IPS DF 6.9 (cell line): ENCODE results near the gene CHRND.
"Not testable (repeated sequence)": the region's sequence is repeated elsewhere in the genome, so short reads cannot be mapped to it uniquely, and the experiment has no call there.

Source experiments
- DNase-seq: peaks from one replicate; pipeline ENCODE4 v3.0.0-alpha.2; 2013; ENCODE audit warnings: low read depth, low spot score
- H3K27ac ChIP-seq: one replicate; pipeline ENCODE4 v1.5.1; 2013; ENCODE audit warnings: low read length, control low read depth
- H3K27me3 ChIP-seq: 2 replicates; pipeline ENCODE4 v1.6.1; 2013; ENCODE audit warnings: mild to moderate bottlenecking, low read length; ENCODE audit not compliant: control insufficient read depth, insufficient read depth
- H3K36me3 ChIP-seq: 2 replicates; pipeline ENCODE4 v1.6.1; 2013; ENCODE audit warnings: low read length; ENCODE audit not compliant: control insufficient read depth, insufficient read depth
- H3K4me1 ChIP-seq: 2 replicates; pipeline ENCODE4 v1.6.1; 2013; ENCODE audit warnings: low read length; ENCODE audit not compliant: control insufficient read depth, insufficient read depth
- H3K4me3 ChIP-seq: 2 replicates; pipeline ENCODE4 v1.5.1; 2013; ENCODE audit warnings: mild to moderate bottlenecking, low read length
- H3K9me3 ChIP-seq: 2 replicates; pipeline ENCODE4 v1.6.1; 2013; ENCODE audit warnings: low read length, inconsistent platforms; ENCODE audit not compliant: control insufficient read depth, insufficient read depth
- WGBS: extraction: QIAGEN DNeasy Blood & Tissue Kit; methylation state at CpG from one replicate; pipeline ENCODE4 v1.1.7; 2013; ENCODE audit warnings: mixed read lengths, missing lambda C conversion rate; ENCODE audit not compliant: insufficient read length, insufficient coverage; 5-methylcytosine and 5-hydroxymethylcytosine counted together

CHRND gene

GRCh38 chr2:232563580-232563979 lies 37.6 kb downstream of the CHRND start:
- no peak overlapping the region for H3K27ac ChIP-seq
- no peaks in the 10 kb centered on the region for H3K4me1 ChIP-seq
- WGBS = no CpG with 5 or more reads among the region's 3 CpGs
- H3K9me3 ChIP-seq = no peaks in the 10 kb centered on the region
- H3K27me3 ChIP-seq = no peaks in the 10 kb centered on the region
- peaks cover 13% of the 10 kb centered on the region; the same call in 1 of the 2 replicates for H3K36me3 ChIP-seq
- no peak for DNase-seq
- H3K4me3 ChIP-seq = no peak overlapping the region

- no peak overlapping the region for H3K27ac ChIP-seq
- no peaks in the 10 kb centered on the region for H3K27me3 ChIP-seq
- no peak for DNase-seq
- no peaks in the 10 kb centered on the region for H3K9me3 ChIP-seq
- peaks cover 22% of the 10 kb centered on the region; the same call in 1 of the 2 replicates for H3K36me3 ChIP-seq
- no peaks in the 10 kb centered on the region for H3K4me1 ChIP-seq
- no peak overlapping the region for H3K4me3 ChIP-seq
Measured at GRCh38 chr2:232567721-232568120, 41.8 kb downstream of the CHRND start.

- peaks cover 22% of the 10 kb centered on the region; the same call in 1 of the 2 replicates for H3K36me3 ChIP-seq
- H3K27ac ChIP-seq = no peak overlapping the region
- WGBS = no CpG with 5 or more reads among the region's 5 CpGs
- H3K4me1 ChIP-seq = no peaks in the 10 kb centered on the region
- no peaks in the 10 kb centered on the region for H3K9me3 ChIP-seq
- DNase-seq = no peak
- H3K27me3 ChIP-seq = no peaks in the 10 kb centered on the region
- H3K4me3 ChIP-seq = no peak overlapping the region
Measured at GRCh38 chr2:232568161-232568560, 42.2 kb downstream of the CHRND start.

- H3K9me3 ChIP-seq = no peaks in the 10 kb centered on the region
- no peak overlapping the region; the same call in 1 of the 2 replicates for H3K4me3 ChIP-seq
- no peaks in the 10 kb centered on the region for H3K27me3 ChIP-seq
- no peak for DNase-seq
- H3K36me3 ChIP-seq = peaks cover 25% of the 10 kb centered on the region; the same call in 1 of the 2 replicates
- no peak overlapping the region for H3K27ac ChIP-seq
- H3K4me1 ChIP-seq = no peaks in the 10 kb centered on the region
- WGBS = no CpG with 5 or more reads among the region's 9 CpGs
Measured at GRCh38 chr2:232569541-232569940, 43.6 kb downstream of the CHRND start.

- not testable (repeated sequence) for H3K4me3 ChIP-seq, DNase-seq, H3K4me1 ChIP-seq, H3K9me3 ChIP-seq, H3K27me3 ChIP-seq, H3K27ac ChIP-seq
- H3K36me3 ChIP-seq = peaks cover 21% of the 10 kb centered on the region; the same call in 1 of the 2 replicates
- no CpG with 5 or more reads among the region's 6 CpGs for WGBS
Measured at GRCh38 chr2:232570481-232570880, 44.5 kb downstream of the CHRND start.

GRCh38 chr2:232571026-232571474 lies 45.1 kb downstream of the CHRND start:
- no peak for DNase-seq
- H3K4me1 ChIP-seq = no peaks in the 10 kb centered on the region
- no CpG with 5 or more reads among the region's 7 CpGs for WGBS
- no peak overlapping the region for H3K4me3 ChIP-seq
- no peaks in the 10 kb centered on the region for H3K27me3 ChIP-seq
- H3K9me3 ChIP-seq = no peaks in the 10 kb centered on the region
- H3K36me3 ChIP-seq = peaks cover 21% of the 10 kb centered on the region; the same call in 1 of the 2 replicates
- no peak overlapping the region for H3K27ac ChIP-seq

- H3K36me3 ChIP-seq = peaks cover 15% of the 10 kb centered on the region; the same call in 1 of the 2 replicates
- no peak overlapping the region for H3K4me3 ChIP-seq
- no peaks in the 10 kb centered on the region for H3K27me3 ChIP-seq
- H3K9me3 ChIP-seq = no peaks in the 10 kb centered on the region
- H3K27ac ChIP-seq = no peak overlapping the region
- no peak for DNase-seq
- H3K4me1 ChIP-seq = no peaks in the 10 kb centered on the region
Measured at GRCh38 chr2:232573042-232573441, 47.1 kb downstream of the CHRND start.

- no peaks in the 10 kb centered on the region for H3K4me1 ChIP-seq
- H3K4me3 ChIP-seq = no peak overlapping the region
- no peak overlapping the region for H3K27ac ChIP-seq
- no CpG with 5 or more reads among the region's 8 CpGs for WGBS
- peaks cover 12% of the 10 kb centered on the region; the same call in 1 of the 2 replicates for H3K36me3 ChIP-seq
- DNase-seq = no peak
- H3K27me3 ChIP-seq = no peaks in the 10 kb centered on the region
- no peaks in the 10 kb centered on the region for H3K9me3 ChIP-seq
Measured at GRCh38 chr2:232573771-232574435, 47.9 kb downstream of the CHRND start.

GRCh38 chr2:232574674-232575403 lies 48.9 kb downstream of the CHRND start:
- H3K4me1 ChIP-seq = no peaks in the 10 kb centered on the region
- no peak for DNase-seq
- no peaks in the 10 kb centered on the region for H3K9me3 ChIP-seq
- H3K4me3 ChIP-seq = no peak overlapping the region
- H3K27me3 ChIP-seq = no peaks in the 10 kb centered on the region
- whole genome bisulfite sequencing = no CpG with 5 or more reads among the region's 5 CpGs
- no peak overlapping the region for H3K27ac ChIP-seq
- peaks cover 8% of the 10 kb centered on the region; the same call in 1 of the 2 replicates for H3K36me3 ChIP-seq

- Histone ChIP-seq H3K27me3 (no peaks in the 10 kb centered on the region), H3K4me1 (no peaks in the 10 kb centered on the region), H3K36me3 (peaks cover 5% of the 10 kb centered on the region; the same call in 1 of the 2 replicates), H3K4me3 (no peak overlapping the region), H3K9me3 (no peaks in the 10 kb centered on the region), H3K27ac (no peak overlapping the region)
- no CpG with 5 or more reads among the region's 1 CpG for WGBS
- DNase-seq = no peak
Measured at GRCh38 chr2:232575404-232575746, 49.4 kb downstream of the CHRND start.
